Measurements from ENCODE around the gene TRMT11.
"Not testable (repeated sequence)": the region's sequence is repeated elsewhere in the genome, so short reads cannot be mapped to it uniquely, and the experiment has no call there.

The TRMT11 gene

GRCh38 chr6:126039284-126039683 is 52.9 kb downstream of the TRMT11 start:
- in situ Hi-C loops (cut with MboI; ENCODE audit: low sequenced_read_pairs): no loop called here

- in situ Hi-C loops (cut with MboI; ENCODE audit: low sequenced_read_pairs): no loop called here
These were observed 54.1 kb downstream of the TRMT11 start for GRCh38 chr6:126040394-126040793.

- in situ Hi-C loops (cut with MboI; ENCODE audit: low sequenced_read_pairs): no loop called here
These were observed 54.5 kb downstream of the TRMT11 start for GRCh38 chr6:126040826-126041225.

- in situ Hi-C loops (cut with MboI; ENCODE audit: low sequenced_read_pairs): no loop called here
These were observed 55.2 kb downstream of the TRMT11 start for GRCh38 chr6:126041516-126041915.

GRCh38 chr6:126042001-126042419 is 55.7 kb downstream of the TRMT11 start:
- in situ Hi-C loops (cut with MboI; ENCODE audit: low sequenced_read_pairs): no loop called here

- in situ Hi-C loops (cut with MboI; ENCODE audit: low sequenced_read_pairs): no loop called here
These were observed 61.3 kb downstream of the TRMT11 start for GRCh38 chr6:126047648-126048047.

- in situ Hi-C loops (cut with MboI; ENCODE audit: low sequenced_read_pairs): no loop called here
These were observed 62.3 kb downstream of the TRMT11 start for GRCh38 chr6:126048635-126049034.

GRCh38 chr6:126050795-126051194 is 64.5 kb downstream of the TRMT11 start:
- in situ Hi-C loops (cut with MboI; ENCODE audit: low sequenced_read_pairs): no loop called here

GRCh38 chr6:126051791-126052190 is 65.5 kb downstream of the TRMT11 start:
- in situ Hi-C loops (cut with MboI; ENCODE audit: low sequenced_read_pairs): no loop called here

- in situ Hi-C loops (cut with MboI; ENCODE audit: low sequenced_read_pairs): no loop called here
These were observed 66.1 kb downstream of the TRMT11 start for GRCh38 chr6:126052485-126052884.

GRCh38 chr6:126054258-126054702 is 67.9 kb downstream of the TRMT11 start:
- in situ Hi-C loops (cut with MboI; ENCODE audit: low sequenced_read_pairs): no loop called here

GRCh38 chr6:126054802-126055201 is 68.5 kb downstream of the TRMT11 start:
- in situ Hi-C loops (cut with MboI; ENCODE audit: low sequenced_read_pairs): no loop called here

- in situ Hi-C loops (cut with MboI; ENCODE audit: low sequenced_read_pairs): no loop called here
These were observed 69.1 kb downstream of the TRMT11 start for GRCh38 chr6:126055449-126055848.

- in situ Hi-C loops (cut with MboI; ENCODE audit: low sequenced_read_pairs): no loop called here
These were observed 70.1 kb downstream of the TRMT11 start for GRCh38 chr6:126056355-126057004.

- in situ Hi-C loops (cut with MboI; ENCODE audit: low sequenced_read_pairs): not testable (repeated sequence)
These were observed 71.7 kb downstream of the TRMT11 start for GRCh38 chr6:126058085-126058484.

- in situ Hi-C loops (cut with MboI; ENCODE audit: low sequenced_read_pairs): no loop called here
These were observed 74.1 kb downstream of the TRMT11 start for GRCh38 chr6:126060400-126060799.

- in situ Hi-C loops (cut with MboI; ENCODE audit: low sequenced_read_pairs): no loop called here
These were observed 77.3 kb downstream of the TRMT11 start for GRCh38 chr6:126063512-126064146.

- in situ Hi-C loops (cut with MboI; ENCODE audit: low sequenced_read_pairs): no loop called here
These were observed 78.0 kb downstream of the TRMT11 start for GRCh38 chr6:126064257-126064747.

GRCh38 chr6:126064748-126065401 is 78.5 kb downstream of the TRMT11 start:
- in situ Hi-C loops (cut with MboI; ENCODE audit: low sequenced_read_pairs): no loop called here

GRCh38 chr6:126066053-126067048 is 80.0 kb downstream of the TRMT11 start:
- in situ Hi-C loops (cut with MboI; ENCODE audit: low sequenced_read_pairs): no loop called here

GRCh38 chr6:126067073-126067472 is 80.7 kb downstream of the TRMT11 start:
- in situ Hi-C loops (cut with MboI; ENCODE audit: low sequenced_read_pairs): no loop called here
